DND-41 (cell line): ENCODE data around the gene PLA2G15.

Source experiments
- ATAC-seq: fragments of 200-7000 bp; cut with Tn5 transposase; 3 replicates; pipeline ENCODE4 v1.9.1; 2021; ENCODE audit warnings: low read depth; ENCODE audit not compliant: insufficient read depth
- DNase-seq: peaks from one replicate; pipeline ENCODE4 v3.0.0-alpha.2; 2020
- H2AFZ ChIP-seq: 2 replicates; pipeline ENCODE4 v1.6.0; 2012; ENCODE audit warnings: low read depth, low read length
- H3K27ac ChIP-seq: 2 replicates; pipeline ENCODE4 v1.5.1; 2012; ENCODE audit warnings: low read length, inconsistent platforms
- H3K27me3 ChIP-seq: fragments of 200-600 bp; sonication (generic); 2 replicates; pipeline ENCODE4 v1.6.0; 2012; ENCODE audit warnings: low read length, mild to moderate bottlenecking, inconsistent platforms; ENCODE audit not compliant: insufficient read depth, poor library complexity
- H3K36me3 ChIP-seq: 2 replicates; pipeline ENCODE4 v1.5.1; 2012; ENCODE audit warnings: low read length, inconsistent platforms; ENCODE audit not compliant: insufficient read depth
- H3K4me1 ChIP-seq: 2 replicates; pipeline ENCODE4 v1.5.1; 2012; ENCODE audit warnings: mild to moderate bottlenecking, low read length; ENCODE audit not compliant: insufficient read depth
- H3K4me2 ChIP-seq: 2 replicates; pipeline ENCODE4 v1.6.0; 2012; ENCODE audit warnings: mild to moderate bottlenecking, moderate library complexity, low read length, inconsistent platforms; ENCODE audit not compliant: insufficient read depth
- H3K4me3 ChIP-seq, 2 experiments: fragments of 200-600 bp in 1 of 2; shearing (Covaris generic) in 1 of 2; 2 replicates each; pipeline ENCODE4 v1.5.1; 2012 to 2016; ENCODE audit warnings: inconsistent platforms in 2 of 2, low read length in 2 of 2, mild to moderate bottlenecking in 2 of 2, low read depth in 1 of 2, moderate library complexity in 1 of 2
- H3K79me2 ChIP-seq: 2 replicates; pipeline ENCODE4 v1.6.0; 2012; ENCODE audit warnings: low read length, inconsistent platforms; ENCODE audit not compliant: insufficient read depth
- H3K9ac ChIP-seq: 2 replicates; pipeline ENCODE4 v1.6.0; 2012; ENCODE audit warnings: low read depth, mild to moderate bottlenecking, inconsistent platforms, low read length, moderate library complexity
- H3K9me3 ChIP-seq: 2 replicates; pipeline ENCODE4 v1.5.1; 2012; ENCODE audit warnings: low read length, moderate library complexity, mild to moderate bottlenecking, inconsistent platforms; ENCODE audit not compliant: insufficient read depth, severe bottlenecking
- H4K20me1 ChIP-seq: 2 replicates; pipeline ENCODE4 v1.6.0; 2012; ENCODE audit warnings: low read length; ENCODE audit not compliant: insufficient read depth
- EZH2 ChIP-seq: IDR thresholded peaks from 3 replicates; pipeline ENCODE4 v1.6.1; 2012; ENCODE audit warnings: borderline replicate concordance, low read depth, mild to moderate bottlenecking, moderate library complexity, low read length, inconsistent platforms; ENCODE audit not compliant: severe bottlenecking
- TF ChIP-seq, protein P1 (sequence below): IDR thresholded peaks from 2 replicates; pipeline ENCODE4 v1.5.1; 2012; ENCODE audit warnings: borderline replicate concordance, low read length, moderate library complexity, mild to moderate bottlenecking; ENCODE audit not compliant: poor library complexity, severe bottlenecking; ENCODE audit errors: extremely low read depth

The PLA2G15 gene

DNA sequence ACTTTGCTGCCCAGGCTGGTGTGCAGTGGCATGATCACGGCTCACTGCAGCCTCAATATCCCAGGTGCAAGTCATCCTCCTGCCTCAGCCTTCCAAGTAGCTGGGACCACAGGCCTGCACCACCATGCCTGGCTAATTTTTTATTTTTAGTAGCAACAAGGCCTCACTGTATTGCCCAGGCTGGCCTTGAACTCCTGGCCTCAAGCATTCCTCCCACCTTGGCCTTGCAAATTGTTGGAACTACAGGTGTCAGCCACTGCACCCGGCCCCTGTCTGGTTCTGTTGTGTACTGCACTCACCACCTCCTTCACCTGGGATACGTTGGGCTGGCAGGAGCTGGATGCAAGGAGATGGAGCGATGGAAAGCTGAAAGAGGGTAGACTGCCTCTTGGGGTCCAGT, 8.5 kb downstream of the PLA2G15 start:
- peaks cover 7% of the 10 kb centered on the region; the same call in 1 of the 2 replicates for H3K79me2 ChIP-seq
- peaks cover 31% of the 10 kb centered on the region for H3K4me1 ChIP-seq
- TF ChIP-seq, protein P1, sequence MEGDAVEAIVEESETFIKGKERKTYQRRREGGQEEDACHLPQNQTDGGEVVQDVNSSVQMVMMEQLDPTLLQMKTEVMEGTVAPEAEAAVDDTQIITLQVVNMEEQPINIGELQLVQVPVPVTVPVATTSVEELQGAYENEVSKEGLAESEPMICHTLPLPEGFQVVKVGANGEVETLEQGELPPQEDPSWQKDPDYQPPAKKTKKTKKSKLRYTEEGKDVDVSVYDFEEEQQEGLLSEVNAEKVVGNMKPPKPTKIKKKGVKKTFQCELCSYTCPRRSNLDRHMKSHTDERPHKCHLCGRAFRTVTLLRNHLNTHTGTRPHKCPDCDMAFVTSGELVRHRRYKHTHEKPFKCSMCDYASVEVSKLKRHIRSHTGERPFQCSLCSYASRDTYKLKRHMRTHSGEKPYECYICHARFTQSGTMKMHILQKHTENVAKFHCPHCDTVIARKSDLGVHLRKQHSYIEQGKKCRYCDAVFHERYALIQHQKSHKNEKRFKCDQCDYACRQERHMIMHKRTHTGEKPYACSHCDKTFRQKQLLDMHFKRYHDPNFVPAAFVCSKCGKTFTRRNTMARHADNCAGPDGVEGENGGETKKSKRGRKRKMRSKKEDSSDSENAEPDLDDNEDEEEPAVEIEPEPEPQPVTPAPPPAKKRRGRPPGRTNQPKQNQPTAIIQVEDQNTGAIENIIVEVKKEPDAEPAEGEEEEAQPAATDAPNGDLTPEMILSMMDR, result no peak
- no peak for TF ChIP-seq EZH2
- no peak overlapping the region for H3K4me2 ChIP-seq
- no peaks in the 10 kb centered on the region for H3K9me3 ChIP-seq
- H3K27me3 ChIP-seq, result no peaks in the 10 kb centered on the region
- H3K9ac ChIP-seq, result no peak overlapping the region
- H3K27ac ChIP-seq, result peak overlapping the region; percentile 42; the same call in 1 of the 2 replicates
- ATAC-seq (no peak), DNase-seq (no peak)
- no peaks in the 10 kb centered on the region for H4K20me1 ChIP-seq
- no peak overlapping the region for H3K4me3 ChIP-seq
- H3K36me3 ChIP-seq, result peaks cover 62% of the 10 kb centered on the region
- no peak overlapping the region for H2AFZ ChIP-seq

GRCh38 chr16:68255712-68256111, 10.5 kb downstream of the PLA2G15 start:
- H3K36me3 ChIP-seq, result peaks cover 71% of the 10 kb centered on the region
- peak overlapping the region; percentile 97 for H3K27ac ChIP-seq
- H3K9me3 ChIP-seq, result no peaks in the 10 kb centered on the region
- no peak overlapping the region for H3K4me3 ChIP-seq
- DNase-seq (no peak), ATAC-seq (no peak)
- no peaks in the 10 kb centered on the region for H3K27me3 ChIP-seq
- H4K20me1 ChIP-seq, result no peaks in the 10 kb centered on the region
- peaks cover 10% of the 10 kb centered on the region; the same call in 1 of the 2 replicates for H3K79me2 ChIP-seq
- no peak overlapping the region for H3K9ac ChIP-seq
- H3K4me1 ChIP-seq, result peaks cover 42% of the 10 kb centered on the region
- TF ChIP-seq, protein P1, result no peak
- no peak for TF ChIP-seq EZH2
- no peak overlapping the region for H2AFZ ChIP-seq
- H3K4me2 ChIP-seq, result no peak overlapping the region

- H3K27me3 ChIP-seq, result no peaks in the 10 kb centered on the region
- H3K36me3 ChIP-seq, result peaks cover 66% of the 10 kb centered on the region
- 0 out of 2 replicates have a peak overlapping the region, but pooled peaks have one; percentile 32 for H2AFZ ChIP-seq
- TF ChIP-seq, protein P1, result peak; percentile 39
- TF ChIP-seq EZH2, result no peak
- ATAC-seq (peak; percentile 96), DNase-seq (peak; percentile 96)
- H3K4me1 ChIP-seq, result peaks cover 51% of the 10 kb centered on the region
- H3K9me3 ChIP-seq, result no peaks in the 10 kb centered on the region
- H4K20me1 ChIP-seq, result no peaks in the 10 kb centered on the region
- peak overlapping the region in 1 of 2 experiments; percentile 11; a peak in 1 of 4 replicates for H3K4me3 ChIP-seq
- H3K9ac ChIP-seq, result peak overlapping the region; percentile 58
- H3K27ac ChIP-seq, result peak overlapping the region; percentile 97
- H3K79me2 ChIP-seq, result peaks cover 12% of the 10 kb centered on the region; the same call in 1 of the 2 replicates
- H3K4me2 ChIP-seq, result peak overlapping the region; percentile 54
Observed at GRCh38 chr16:68257251-68257905, 12.2 kb downstream of the PLA2G15 start.
